Measurements from ENCODE around the gene SMAD2. TPM values are rescaled to one million over a fixed set of nuclear protein-coding genes. Genes with fewer than 3 reads are reported as not detected.

Gene SMAD2
- total RNA-seq, 1 donor from 2014 or later, result 111 TPM

GRCh38 chr18:47895565-47896250 lies 34.8 kb downstream of the SMAD2 start:
- Mint-ChIP-seq H3K27me3 (no peaks in the 10 kb centered on the region), H3K4me1 (ENCODE audit: unreplicated experiment) (peaks cover 35% of the 10 kb centered on the region), H3K4me3 (no peak overlapping the region), H3K9me3 (peaks cover 5% of the 10 kb centered on the region), H3K36me3 (peaks cover 31% of the 10 kb centered on the region), H3K27ac (no peak overlapping the region)
- no peak for DNase-seq (ENCODE audit: extremely low spot score, unreplicated experiment)
- TF ChIP-seq, protein P1, sequence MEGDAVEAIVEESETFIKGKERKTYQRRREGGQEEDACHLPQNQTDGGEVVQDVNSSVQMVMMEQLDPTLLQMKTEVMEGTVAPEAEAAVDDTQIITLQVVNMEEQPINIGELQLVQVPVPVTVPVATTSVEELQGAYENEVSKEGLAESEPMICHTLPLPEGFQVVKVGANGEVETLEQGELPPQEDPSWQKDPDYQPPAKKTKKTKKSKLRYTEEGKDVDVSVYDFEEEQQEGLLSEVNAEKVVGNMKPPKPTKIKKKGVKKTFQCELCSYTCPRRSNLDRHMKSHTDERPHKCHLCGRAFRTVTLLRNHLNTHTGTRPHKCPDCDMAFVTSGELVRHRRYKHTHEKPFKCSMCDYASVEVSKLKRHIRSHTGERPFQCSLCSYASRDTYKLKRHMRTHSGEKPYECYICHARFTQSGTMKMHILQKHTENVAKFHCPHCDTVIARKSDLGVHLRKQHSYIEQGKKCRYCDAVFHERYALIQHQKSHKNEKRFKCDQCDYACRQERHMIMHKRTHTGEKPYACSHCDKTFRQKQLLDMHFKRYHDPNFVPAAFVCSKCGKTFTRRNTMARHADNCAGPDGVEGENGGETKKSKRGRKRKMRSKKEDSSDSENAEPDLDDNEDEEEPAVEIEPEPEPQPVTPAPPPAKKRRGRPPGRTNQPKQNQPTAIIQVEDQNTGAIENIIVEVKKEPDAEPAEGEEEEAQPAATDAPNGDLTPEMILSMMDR (conservative IDR thresholded peaks at IDR 0.05), result no peak

DNA sequence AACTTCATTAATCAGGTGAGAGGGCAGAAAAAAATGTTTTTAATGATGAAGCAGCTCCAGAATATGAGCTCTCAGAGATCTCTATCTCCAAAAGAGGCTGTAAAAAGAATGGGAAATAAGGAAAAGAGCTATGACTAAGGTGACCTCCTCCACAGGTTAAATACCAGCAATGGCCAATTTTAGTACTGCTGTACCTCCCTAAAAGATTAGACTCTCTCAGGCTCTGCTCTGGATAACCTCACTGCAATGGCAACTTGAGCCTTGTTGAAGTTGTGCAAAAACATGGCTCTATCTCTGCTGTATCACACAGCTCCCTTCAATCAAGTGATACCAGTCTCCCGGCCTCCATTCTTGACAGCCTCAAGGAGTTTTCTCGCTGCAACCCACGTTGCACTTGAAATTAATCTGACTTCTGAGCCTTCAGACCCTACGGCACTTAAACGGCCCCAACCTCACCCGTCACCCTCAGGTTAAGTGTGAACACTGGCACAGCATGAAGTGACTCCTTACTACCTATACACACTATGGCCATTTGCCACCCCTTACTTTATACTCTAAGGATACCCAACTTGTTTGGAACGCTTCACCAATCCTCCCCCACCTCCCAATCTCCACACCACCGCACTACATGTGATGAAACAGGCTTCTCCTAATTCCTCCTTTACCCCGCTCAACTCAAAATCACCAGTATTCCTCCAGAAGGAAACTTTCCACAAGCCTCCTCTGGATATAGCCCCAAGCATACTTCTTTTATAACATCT lies 36.3 kb downstream of the SMAD2 start:
- no peak for DNase-seq (ENCODE audit: extremely low spot score, unreplicated experiment)
- Mint-ChIP-seq H3K9me3 (no peaks in the 10 kb centered on the region), H3K27me3 (no peaks in the 10 kb centered on the region), H3K4me1 (ENCODE audit: unreplicated experiment) (peaks cover 32% of the 10 kb centered on the region), H3K36me3 (peaks cover 30% of the 10 kb centered on the region), H3K4me3 (peak overlapping the region; percentile 10), H3K27ac (peak overlapping the region; percentile 44)
- TF ChIP-seq, protein P1 (conservative IDR thresholded peaks at IDR 0.05), result no peak

DNA sequence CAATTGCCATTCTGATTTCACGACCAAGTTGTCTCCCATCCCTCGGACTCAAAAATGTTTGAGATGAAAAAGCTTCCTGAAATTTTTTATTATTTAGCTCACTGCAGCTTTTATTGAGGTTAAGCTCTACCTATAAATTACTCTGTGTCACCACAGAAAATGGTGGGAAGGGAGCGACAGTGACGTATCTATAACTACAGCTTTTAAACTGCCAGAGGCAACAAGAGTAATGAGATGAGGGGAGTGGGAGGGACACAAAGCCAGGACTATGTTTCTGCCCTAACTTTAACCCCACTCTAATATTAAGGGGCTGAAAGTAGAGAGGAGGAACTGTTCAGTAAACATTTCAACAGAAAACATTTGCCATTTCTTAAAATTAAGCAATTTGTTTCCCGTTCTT lies 37.4 kb downstream of the SMAD2 start:
- DNase-seq (ENCODE audit: extremely low spot score, unreplicated experiment), result no peak
- peaks cover 41% of the 10 kb centered on the region for H3K36me3 Mint-ChIP-seq
- H3K27ac Mint-ChIP-seq, result peak overlapping the region; percentile 50
- peak overlapping the region; percentile 11 for H3K4me3 Mint-ChIP-seq
- H3K27me3 Mint-ChIP-seq, result no peaks in the 10 kb centered on the region
- no peaks in the 10 kb centered on the region for H3K9me3 Mint-ChIP-seq
- peaks cover 35% of the 10 kb centered on the region for H3K4me1 Mint-ChIP-seq (ENCODE audit: unreplicated experiment)
- TF ChIP-seq, protein P1 (conservative IDR thresholded peaks at IDR 0.05), result no peak

- H3K4me3 Mint-ChIP-seq, result no peak overlapping the region
- DNase-seq (ENCODE audit: extremely low spot score, unreplicated experiment), result no peak
- no peaks in the 10 kb centered on the region for H3K9me3 Mint-ChIP-seq
- peaks cover 23% of the 10 kb centered on the region for H3K4me1 Mint-ChIP-seq (ENCODE audit: unreplicated experiment)
- no peaks in the 10 kb centered on the region for H3K27me3 Mint-ChIP-seq
- no peak overlapping the region for H3K27ac Mint-ChIP-seq
- peaks cover 34% of the 10 kb centered on the region for H3K36me3 Mint-ChIP-seq
- TF ChIP-seq, protein P1 (conservative IDR thresholded peaks at IDR 0.05), result no peak
Observed at GRCh38 chr18:47888156-47888555, 42.3 kb downstream of the SMAD2 start.

DNA sequence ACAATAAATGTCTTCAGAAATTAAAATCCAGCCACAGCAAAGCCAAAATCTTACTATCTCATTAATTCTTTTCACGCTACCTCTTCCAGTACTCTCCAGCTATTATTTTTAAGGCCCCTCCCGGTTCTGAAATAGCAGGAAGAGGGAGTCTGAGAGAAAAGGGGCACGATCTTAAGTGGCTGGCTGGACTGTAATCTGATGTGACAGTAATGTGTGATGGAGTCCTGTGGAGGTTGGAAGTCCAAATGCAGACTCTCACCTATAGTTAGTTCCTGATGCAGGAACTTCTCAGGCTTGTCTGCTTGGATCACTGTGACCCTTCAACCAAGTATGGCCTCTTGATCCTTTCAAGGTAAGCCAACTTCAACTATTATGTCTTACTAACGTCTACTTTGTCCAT lies 43.2 kb downstream of the SMAD2 start:
- H3K9me3 Mint-ChIP-seq, result no peaks in the 10 kb centered on the region

More for the DNA sequence above, 43.2 kb downstream of the SMAD2 start:
- Mint-ChIP-seq H3K36me3 (peaks cover 30% of the 10 kb centered on the region), H3K27ac (no peak overlapping the region), H3K4me3 (no peak overlapping the region), H3K27me3 (no peaks in the 10 kb centered on the region), H3K4me1 (ENCODE audit: unreplicated experiment) (peaks cover 19% of the 10 kb centered on the region)
- TF ChIP-seq, protein P1 (conservative IDR thresholded peaks at IDR 0.05), result no peak
- DNase-seq (ENCODE audit: extremely low spot score, unreplicated experiment), result no peak
